Mesenchymal stem cell (in vitro differentiated cells and primary cell): ENCODE results near the gene IFIT3.

ENCODE experiments used
- DNase-seq: peaks from one replicate; pipeline ENCODE4 v3.0.0-alpha.2; 2013
- H2AFZ ChIP-seq: one replicate; pipeline ENCODE4 v1.6.1; 2013; ENCODE audit warnings: low read depth, mild to moderate bottlenecking, control low read depth, inconsistent platforms, low read length, moderate library complexity
- H2AK5ac ChIP-seq: 2 replicates; pipeline ENCODE4 v1.6.1; 2013; ENCODE audit warnings: low read length, moderate library complexity, mild to moderate bottlenecking, inconsistent platforms; ENCODE audit not compliant: severe bottlenecking
- H2BK120ac ChIP-seq: one replicate; pipeline ENCODE4 v1.6.1; 2013; ENCODE audit warnings: low read depth, mild to moderate bottlenecking, inconsistent platforms, low read length, moderate library complexity
- H2BK12ac ChIP-seq, 2 experiments: one replicate each; pipeline ENCODE4 v1.6.1; 2013; ENCODE audit warnings: inconsistent platforms in 2 of 2, low read length in 2 of 2, mild to moderate bottlenecking in 2 of 2, moderate library complexity in 2 of 2, control low read depth in 1 of 2
- H2BK15ac ChIP-seq: one replicate; pipeline ENCODE4 v1.6.1; 2013; ENCODE audit warnings: mild to moderate bottlenecking, low read depth, inconsistent platforms; ENCODE audit not compliant: poor library complexity, severe bottlenecking
- H2BK5ac ChIP-seq: 2 replicates; pipeline ENCODE4 v1.6.1; 2013; ENCODE audit warnings: low read depth, mild to moderate bottlenecking, low read length, control low read depth, inconsistent platforms; ENCODE audit not compliant: poor library complexity, severe bottlenecking
- H3K14ac ChIP-seq, 2 experiments: one replicate each; pipeline ENCODE4 v1.6.1; 2013; ENCODE audit warnings: inconsistent platforms in 2 of 2, low read length in 2 of 2, control low read depth in 1 of 2, mild to moderate bottlenecking in 1 of 2, moderate library complexity in 1 of 2
- H3K18ac ChIP-seq, 2 experiments: one replicate each; pipeline ENCODE4 v1.6.1; 2013; ENCODE audit warnings: inconsistent platforms in 2 of 2, low read length in 2 of 2, control low read depth in 1 of 2, low read depth in 1 of 2, mild to moderate bottlenecking in 1 of 2
- H3K23ac ChIP-seq, 2 experiments: one replicate each; pipeline ENCODE4 v1.6.1; 2013; ENCODE audit warnings: inconsistent platforms in 2 of 2, low read length in 2 of 2, mild to moderate bottlenecking in 2 of 2, moderate library complexity in 2 of 2, control low read depth in 1 of 2
- H3K27ac ChIP-seq: 2 replicates; pipeline ENCODE4 v1.5.1; 2013; ENCODE audit warnings: mild to moderate bottlenecking, moderate library complexity, low read length, control low read depth, inconsistent platforms; ENCODE audit not compliant: poor library complexity, severe bottlenecking
- H3K27me3 ChIP-seq, 2 experiments: 2 replicates each; pipeline versions ENCODE4 v1.6.1 to v1.7.0; 2013; ENCODE audit warnings: low read length in 2 of 2, mild to moderate bottlenecking in 2 of 2, moderate library complexity in 2 of 2, control low read depth in 1 of 2, inconsistent platforms in 1 of 2; ENCODE audit not compliant: control insufficient read depth in 1 of 2, insufficient read depth in 1 of 2
- H3K36me3 ChIP-seq, 2 experiments: 2 replicates each; pipeline versions ENCODE4 v1.6.1 to v1.7.0; 2013; ENCODE audit warnings: low read length in 2 of 2, control low read depth in 1 of 2, inconsistent platforms in 1 of 2, low read depth in 1 of 2, mild to moderate bottlenecking in 1 of 2; ENCODE audit not compliant: insufficient read depth in 2 of 2, control insufficient read depth in 1 of 2
- H3K4ac ChIP-seq, 2 experiments: one replicate each; pipeline ENCODE4 v1.6.1; 2013; ENCODE audit warnings: inconsistent platforms in 2 of 2, low read length in 2 of 2, mild to moderate bottlenecking in 2 of 2, moderate library complexity in 2 of 2, control low read depth in 1 of 2, low read depth in 1 of 2
- H3K4me1 ChIP-seq: 2 replicates; pipeline ENCODE4 v1.6.1; 2013; ENCODE audit warnings: low read depth, low read length, control low read depth; ENCODE audit not compliant: control insufficient read depth, insufficient read depth
- H3K4me2 ChIP-seq: 2 replicates; pipeline ENCODE4 v1.6.1; 2013; ENCODE audit warnings: low read length, mild to moderate bottlenecking, inconsistent platforms; ENCODE audit not compliant: poor library complexity, severe bottlenecking
- H3K4me3 ChIP-seq, 2 experiments: 2 replicates each; pipeline versions ENCODE4 v1.5.1 to v1.7.0; 2013; ENCODE audit warnings: low read length in 2 of 2, mild to moderate bottlenecking in 2 of 2, control low read depth in 1 of 2, low read depth in 1 of 2; ENCODE audit not compliant: insufficient read depth in 1 of 2
- H3K79me1 ChIP-seq: replicated peaks from 2 replicates; pipeline ENCODE4 v1.6.1; 2013; ENCODE audit warnings: mild to moderate bottlenecking, control low read depth, low read length, inconsistent platforms; ENCODE audit not compliant: poor library complexity, severe bottlenecking
- H3K9ac ChIP-seq: 2 replicates; pipeline ENCODE4 v1.7.0; 2013; ENCODE audit warnings: mild to moderate bottlenecking, low read length, moderate library complexity
- H3K9me3 ChIP-seq: 2 replicates; pipeline ENCODE4 v1.7.0; 2013; ENCODE audit warnings: mild to moderate bottlenecking, low read length; ENCODE audit not compliant: control insufficient read depth
- H4K8ac ChIP-seq: one replicate; pipeline ENCODE4 v1.6.1; 2013; ENCODE audit warnings: inconsistent platforms, mild to moderate bottlenecking, low read length, moderate library complexity
- H4K91ac ChIP-seq: one replicate; pipeline ENCODE4 v1.6.1; 2013; ENCODE audit warnings: mild to moderate bottlenecking, low read length, inconsistent platforms
- WGBS: methylation state at CpG from one replicate; pipeline ENCODE4 v1.1.7; 2013; ENCODE audit warnings: mixed read lengths; 5-methylcytosine and 5-hydroxymethylcytosine counted together

Gene IFIT3

GRCh38 chr10:89303161-89303560 is 24.6 kb upstream of the IFIT3 start:
- peaks cover 6 to 24% of the 10 kb centered on the region in 2 experiments for H3K36me3 ChIP-seq
- no peak overlapping the region for H3K14ac ChIP-seq
- H2AFZ ChIP-seq = no peak overlapping the region
- no peak overlapping the region for H2BK5ac ChIP-seq
- peak overlapping the region; percentile 12 to 29 for H3K18ac ChIP-seq
- no peak for DNase-seq
- no peak overlapping the region for H2BK12ac ChIP-seq
- H3K4me3 ChIP-seq = peak overlapping the region in 1 of 2 experiments; percentile 83
- H3K4ac ChIP-seq = no peak overlapping the region
- no peaks in the 10 kb centered on the region for H3K9me3 ChIP-seq
- H3K4me1 ChIP-seq = peaks cover 4% of the 10 kb centered on the region
- H4K91ac ChIP-seq = no peak overlapping the region
- peak overlapping the region; percentile 29 for H3K4me2 ChIP-seq
- H2BK120ac ChIP-seq = no peak overlapping the region
- WGBS = 85% methylated on average over 2 of the region's 2 CpGs
- no peak overlapping the region for H2BK15ac ChIP-seq
- H3K23ac ChIP-seq = no peak overlapping the region
- H3K27me3 ChIP-seq = no peaks in the 10 kb centered on the region
- peak overlapping the region; percentile 56 for H2AK5ac ChIP-seq
- H3K79me1 ChIP-seq = peaks cover 13% of the 10 kb centered on the region
- no peak overlapping the region for H4K8ac ChIP-seq
- peak overlapping the region; percentile 97 for H3K9ac ChIP-seq
- peak overlapping the region; percentile 17 for H3K27ac ChIP-seq

- no peak overlapping the region for H2BK5ac ChIP-seq
- H3K4me2 ChIP-seq = no peak overlapping the region
- H4K91ac ChIP-seq = no peak overlapping the region
- H2AK5ac ChIP-seq = peak overlapping the region; percentile 93
- peak overlapping the region in 1 of 2 experiments; percentile 55 for H3K14ac ChIP-seq
- peak overlapping the region; percentile 89 for H2BK15ac ChIP-seq
- H3K27ac ChIP-seq = no peak overlapping the region
- H3K4me1 ChIP-seq = peaks cover 4% of the 10 kb centered on the region
- H3K18ac ChIP-seq = peak overlapping the region in 1 of 2 experiments; percentile 9
- H3K27me3 ChIP-seq = no peaks in the 10 kb centered on the region
- no peak overlapping the region for H3K4ac ChIP-seq
- 98% methylated on average over 4 of the region's 4 CpGs for WGBS
- peaks cover 13% of the 10 kb centered on the region for H3K79me1 ChIP-seq
- no peak overlapping the region for H2BK120ac ChIP-seq
- peak overlapping the region; percentile 97 for H3K9ac ChIP-seq
- no peak overlapping the region for H2AFZ ChIP-seq
- no peak overlapping the region for H3K23ac ChIP-seq
- no peak for DNase-seq
- H3K9me3 ChIP-seq = no peaks in the 10 kb centered on the region
- H3K36me3 ChIP-seq = peaks cover 6 to 24% of the 10 kb centered on the region in 2 experiments
- H4K8ac ChIP-seq = no peak overlapping the region
- H2BK12ac ChIP-seq = no peak overlapping the region
- H3K4me3 ChIP-seq = peak overlapping the region in 1 of 2 experiments; percentile 83
Observed at GRCh38 chr10:89304026-89304425, 23.8 kb upstream of the IFIT3 start.

GRCh38 chr10:89304446-89304845 is 23.4 kb upstream of the IFIT3 start:
- H2BK15ac ChIP-seq = no peak overlapping the region
- 85% methylated on average over 1 of the region's 2 CpGs for WGBS

GRCh38 chr10:89304925-89305324 is 22.9 kb upstream of the IFIT3 start:
- Histone ChIP-seq H2AFZ (no peak overlapping the region), H3K27ac (no peak overlapping the region), H3K27me3 (no peaks in the 10 kb centered on the region), H2BK120ac (no peak overlapping the region), H3K4me3 (no peak overlapping the region), H3K23ac (no peak overlapping the region), H3K4me1 (peaks cover 4% of the 10 kb centered on the region), H3K4ac (no peak overlapping the region), H3K9me3 (no peaks in the 10 kb centered on the region), H4K8ac (no peak overlapping the region), H4K91ac (no peak overlapping the region), H3K9ac (no peak overlapping the region), H2BK5ac (no peak overlapping the region), H2BK15ac (no peak overlapping the region), H3K79me1 (peaks cover 13% of the 10 kb centered on the region), H3K36me3 (peaks cover 6 to 24% of the 10 kb centered on the region in 2 experiments), H2AK5ac (no peak overlapping the region), H3K18ac (no peak overlapping the region), H3K14ac (no peak overlapping the region), H3K4me2 (no peak overlapping the region), H2BK12ac (no peak overlapping the region)
- no peak for DNase-seq

More at GRCh38 chr10:89304446-89304845, 23.4 kb upstream of the IFIT3 start:
- Histone ChIP-seq H3K18ac (no peak overlapping the region), H2BK5ac (no peak overlapping the region), H3K36me3 (peaks cover 6 to 24% of the 10 kb centered on the region in 2 experiments), H3K4me3 (peak overlapping the region in 1 of 2 experiments; percentile 83), H3K79me1 (peaks cover 13% of the 10 kb centered on the region), H2AK5ac (no peak overlapping the region), H2BK120ac (no peak overlapping the region), H2AFZ (no peak overlapping the region), H3K4me2 (no peak overlapping the region), H3K4ac (no peak overlapping the region), H3K4me1 (peaks cover 4% of the 10 kb centered on the region), H4K91ac (no peak overlapping the region), H2BK12ac (no peak overlapping the region), H3K9ac (no peak overlapping the region), H3K9me3 (no peaks in the 10 kb centered on the region), H3K27me3 (no peaks in the 10 kb centered on the region), H3K23ac (no peak overlapping the region), H4K8ac (no peak overlapping the region), H3K14ac (no peak overlapping the region), H3K27ac (no peak overlapping the region)
- DNase-seq = no peak
